GM23338 (cell line): ENCODE results near the gene PEX16. TPM values are rescaled to one million over a fixed set of nuclear protein-coding genes. Genes with fewer than 3 reads are reported as not detected.
A peak's percentile ranks its signal among the peaks of the same experiment; 100 is the strongest.
"Not testable (repeated sequence)": the region's sequence is repeated elsewhere in the genome, so short reads cannot be mapped to it uniquely, and the experiment has no call there.

Experiments
- ATAC-seq: fragments of 200-7000 bp; cut with Tn5 transposase; 3 replicates; pipeline ENCODE4 v1.9.1; 2020
- DNase-seq: peaks from one replicate; pipeline ENCODE4 v3.0.0-alpha.2; 2015; ENCODE audit warnings: low spot score
- H2AFZ ChIP-seq: fragments of 200-600 bp; sonication (generic); 2 replicates; pipeline ENCODE4 v1.8.0; 2016; ENCODE audit warnings: antibody characterized with exemption, mild to moderate bottlenecking, moderate library complexity
- H3F3A ChIP-seq: fragments of 200-600 bp; sonication (generic); replicated peaks from 2 replicates; pipeline ENCODE4 v1.8.0; 2017; ENCODE audit warnings: antibody characterized with exemption, mixed run types, low read depth
- H3K27ac ChIP-seq: fragments of 200-600 bp; sonication (generic); 2 replicates; pipeline ENCODE4 v1.6.1; 2016; ENCODE audit warnings: low read depth
- H3K27me3 ChIP-seq: fragments of 200-600 bp; sonication (generic); 2 replicates; pipeline ENCODE4 v1.8.0; 2016; ENCODE audit warnings: mild to moderate bottlenecking, mixed run types, moderate library complexity; ENCODE audit not compliant: insufficient read depth
- H3K36me3 ChIP-seq: fragments of 200-600 bp; sonication (generic); 2 replicates; pipeline ENCODE4 v1.8.0; 2016; ENCODE audit warnings: mild to moderate bottlenecking; ENCODE audit not compliant: insufficient read depth
- H3K4me1 ChIP-seq: fragments of 200-600 bp; sonication (generic); 2 replicates; pipeline ENCODE4 v1.8.0; 2016; ENCODE audit warnings: mild to moderate bottlenecking, moderate library complexity; ENCODE audit not compliant: insufficient read depth
- H3K4me2 ChIP-seq: fragments of 200-600 bp; sonication (generic); 2 replicates; pipeline ENCODE4 v1.7.1; 2017; ENCODE audit warnings: mixed run types
- H3K4me3 ChIP-seq: fragments of 200-600 bp; sonication (generic); 2 replicates; pipeline ENCODE4 v1.6.1; 2016; ENCODE audit warnings: mixed run types
- H3K79me2 ChIP-seq: fragments of 200-600 bp; sonication (generic); replicated peaks from 2 replicates; pipeline ENCODE4 v1.8.0; 2017; ENCODE audit warnings: mild to moderate bottlenecking; ENCODE audit not compliant: insufficient read depth
- H3K9me2 ChIP-seq: fragments of 200-600 bp; sonication (generic); 2 replicates; pipeline ENCODE4 v1.8.0; 2017; ENCODE audit not compliant: insufficient read depth
- H4K20me1 ChIP-seq: fragments of 200-600 bp; sonication (generic); replicated peaks from 2 replicates; pipeline ENCODE4 v1.8.0; 2017; ENCODE audit warnings: mild to moderate bottlenecking; ENCODE audit not compliant: insufficient read depth
- H3K27ac Mint-ChIP-seq: 2 replicates; pipeline ENCODE4 v1.8.0; 2020; ENCODE audit warnings: inconsistent platforms, mild to moderate bottlenecking, moderate library complexity, mixed read lengths
- H3K27me3 Mint-ChIP-seq: 3 replicates; pipeline ENCODE4 v1.8.0; 2022; ENCODE audit warnings: low read depth, mild to moderate bottlenecking, moderate library complexity, mixed read lengths, inconsistent platforms; ENCODE audit not compliant: insufficient read depth, poor library complexity
- H3K36me3 Mint-ChIP-seq: 3 replicates; pipeline ENCODE4 v1.8.0; 2021; ENCODE audit warnings: low read depth, mild to moderate bottlenecking, inconsistent platforms, moderate library complexity, mixed read lengths
- H3K4me1 Mint-ChIP-seq: 3 replicates; pipeline ENCODE4 v1.8.0; 2020; ENCODE audit warnings: mild to moderate bottlenecking, inconsistent platforms, mixed read lengths
- H3K4me3 Mint-ChIP-seq: 3 replicates; pipeline ENCODE4 v1.8.0; 2021; ENCODE audit warnings: moderate library complexity, mild to moderate bottlenecking, inconsistent platforms, mixed read lengths
- H3K9me3 Mint-ChIP-seq: 3 replicates; pipeline ENCODE4 v1.8.0; 2020; ENCODE audit warnings: moderate library complexity, mild to moderate bottlenecking, inconsistent platforms, mixed read lengths
- NANOG ChIP-seq: IDR thresholded peaks from 2 replicates; pipeline ENCODE4 v1.6.1; 2016; ENCODE audit warnings: antibody characterized with exemption, borderline replicate concordance
- ZNF462 ChIP-seq: fragments of 250-450 bp; sonication (Bioruptor Pico); IDR thresholded peaks from 2 replicates; pipeline ENCODE4 v1.5.0; 2020; ENCODE audit warnings: mild to moderate bottlenecking, moderate library complexity
- polyA plus RNA-seq: library from polyadenylated mRNA; unstranded; fragments of >200 nt; fragmentation: Nextera tagmentation; extraction: Ambion mirVana; gene quantifications from 2 replicates; pipeline ENCODE4 v1.2.1, GENCODE V29; 2016
- total RNA-seq: library from RNA; depleted of rRNA; stranded (reverse); fragments of >200 nt; shearing (Covaris generic); gene quantifications from 2 replicates; pipeline ENCODE4 v1.2.3, GENCODE V29; 2014

The PEX16 gene
- total and polyA plus RNA-seq, 2 experiments from 2014 or later = 23.3 to 34.1 TPM

- TF ChIP-seq ZNF462 (CRISPR knock-in tag) = no peak
- no peak for TF ChIP-seq NANOG
Measured at GRCh38 chr11:45900916-45901617, 16.6 kb downstream of the PEX16 start (continued).

GRCh38 chr11:45900175-45900800 is 17.4 kb downstream of the PEX16 start:
- peak overlapping the region; percentile 69 for H3K4me3 Mint-ChIP-seq
- not testable (repeated sequence) for H3K36me3 ChIP-seq, H3K79me2 ChIP-seq, H4K20me1 ChIP-seq, H3K27ac Mint-ChIP-seq, H3K9me3 Mint-ChIP-seq, H3F3A ChIP-seq, H3K27ac ChIP-seq, H2AFZ ChIP-seq, H3K9me2 ChIP-seq, H3K27me3 ChIP-seq
- H3K4me1 Mint-ChIP-seq = peaks cover 20% of the 10 kb centered on the region
- H3K36me3 Mint-ChIP-seq = peaks cover 19% of the 10 kb centered on the region
- DNase-seq (peak; percentile 50), ATAC-seq (peak; percentile 15)
- peak overlapping the region; percentile 99 for H3K4me2 ChIP-seq
- peaks cover 19% of the 10 kb centered on the region for H3K27me3 Mint-ChIP-seq
- H3K4me3 ChIP-seq = peak overlapping the region; percentile 75
- peaks cover 21% of the 10 kb centered on the region for H3K4me1 ChIP-seq
